K562 (cell line): ENCODE results near the gene CD99L2. TPM values are rescaled to one million over a fixed set of nuclear protein-coding genes. Genes with fewer than 3 reads are reported as not detected.

Experiments used
- ATAC-seq: fragments of 200-7000 bp; cut with Tn5 transposase; 3 replicates; pipeline ENCODE4 v1.9.1; 2020; ENCODE audit warnings: moderate library complexity
- BruUV-seq: library from RNA; stranded (reverse); fragments of 400-500 nt; replicated peaks from 2 replicates; lab custom pipeline; 2021; lab: Mats Ljungman, UMichigan
- CTCF ChIA-PET: fragments of 300-600 bp; formaldehyde crosslinking; extraction: SDS; loops from one replicate; lab custom pipeline; 2021; ENCODE audit warnings: low intra/inter-chr PET ratio; lab: Yijun Ruan, JAX
- POLR2A ChIA-PET: fragments of 300-600, 350-650 bp; sonication (Branson Sonifier 250); formaldehyde crosslinking; extraction: SDS; loops from one replicate; lab custom pipeline; 2021; ENCODE audit warnings: antibody characterized with exemption, inconsistent platforms; lab: Yijun Ruan, JAX
- DNase-seq, 4 experiments: peaks; one replicate each; pipeline versions ENCODE4 v3.0.0 to v3.0.0-alpha.2; 2011 to 2018; ENCODE audit warnings: low spot score in 3 of 4, mixed read lengths in 3 of 4; ENCODE audit errors: extremely low read depth in 1 of 4
- FAIRE-seq: peaks from 2 replicates; lab custom pipeline; 2011; peaks lifted over from hg19 to GRCh38; lab: Jason Lieb, UNC
- H2AFZ ChIP-seq: 2 replicates; pipeline ENCODE4 v1.6.0; 2011; ENCODE audit warnings: low read depth, low read length, control low read depth, inconsistent platforms
- H3K27ac ChIP-seq: fragments of 200-600 bp; 3 replicates; pipeline ENCODE4 v1.8.0; 2011; ENCODE audit warnings: low read depth, mild to moderate bottlenecking, control low read depth, inconsistent platforms, low read length, moderate library complexity, mixed read lengths; ENCODE audit errors: extremely low read depth
- H3K27me3 ChIP-seq, 2 experiments: fragments of 300-600 bp in 1 of 2; 2 replicates in 1 of 2; 3 replicates in 1 of 2; pipeline versions ENCODE4 v1.6.0 to v1.8.0; 2011; ENCODE audit warnings: inconsistent platforms in 2 of 2, low read length in 2 of 2, mild to moderate bottlenecking in 1 of 2, mixed read lengths in 1 of 2, moderate library complexity in 1 of 2; ENCODE audit not compliant: control insufficient read depth in 2 of 2, insufficient read depth in 2 of 2
- H3K36me3 ChIP-seq: fragments of 300-600 bp; 3 replicates; pipeline ENCODE4 v1.8.0; 2011; ENCODE audit warnings: mild to moderate bottlenecking, low read length, inconsistent platforms; ENCODE audit not compliant: control insufficient read depth, insufficient read depth
- H3K4me1 ChIP-seq, 2 experiments: fragments of 200-600 bp in 1 of 2; replicated peaks in 1 of 2; 2 replicates in 1 of 2; 3 replicates in 1 of 2; pipeline versions ENCODE4 v1.5.1 to v1.8.0; 2011; ENCODE audit warnings: inconsistent platforms in 2 of 2, low read length in 2 of 2, mild to moderate bottlenecking in 1 of 2, mixed read lengths in 1 of 2, moderate library complexity in 1 of 2; ENCODE audit not compliant: control insufficient read depth in 2 of 2, insufficient read depth in 2 of 2
- H3K4me2 ChIP-seq: 2 replicates; pipeline ENCODE4 v1.6.1; 2011; ENCODE audit warnings: low read length, control low read depth, inconsistent platforms, mixed read lengths; ENCODE audit not compliant: insufficient read depth
- H3K4me3 ChIP-seq: fragments of 200-600 bp; sonication (generic), shearing (Covaris generic); 2 replicates; pipeline ENCODE4 v1.5.1; 2016; ENCODE audit warnings: control low read depth, inconsistent platforms
- H3K79me2 ChIP-seq: fragments of 200-600 bp; 3 replicates; pipeline ENCODE4 v1.8.0; 2011; ENCODE audit warnings: low read length, inconsistent platforms; ENCODE audit not compliant: control insufficient read depth, insufficient read depth
- H3K9ac ChIP-seq, 2 experiments: 2 replicates each; pipeline versions ENCODE4 v1.6.0 to v1.6.1; 2011; ENCODE audit warnings: low read depth in 2 of 2, low read length in 2 of 2, control low read depth in 1 of 2, inconsistent platforms in 1 of 2, mild to moderate bottlenecking in 1 of 2, mixed read lengths in 1 of 2; ENCODE audit not compliant: insufficient read depth in 1 of 2
- H3K9me1 ChIP-seq: one replicate; pipeline ENCODE4 v1.6.0; 2011; ENCODE audit warnings: inconsistent platforms, mild to moderate bottlenecking, low read length, moderate library complexity; ENCODE audit not compliant: control insufficient read depth, insufficient read depth
- H3K9me3 ChIP-seq: replicated peaks from 2 replicates; pipeline ENCODE4 v1.5.1; 2011; ENCODE audit warnings: low read depth, low read length, inconsistent platforms; ENCODE audit not compliant: control insufficient read depth, insufficient read depth
- H4K20me1 ChIP-seq: replicated peaks from 2 replicates; pipeline ENCODE4 v1.6.1; 2011; ENCODE audit warnings: low read length, inconsistent platforms, mixed read lengths; ENCODE audit not compliant: control insufficient read depth, insufficient read depth
- ELF1 ChIP-seq: fragments of 200-800 bp; sonication (Bioruptor generic); IDR thresholded peaks from 2 replicates; pipeline ENCODE4 v1.6.1; 2016; ENCODE audit warnings: missing genetic modification characterization, missing compliant biosample characterization
- FOXA3 ChIP-seq, 2 experiments: fragments of 450-650 bp in 1 of 2; sonication (generic) in 1 of 2; formaldehyde crosslinking; IDR thresholded peaks in 1 of 2; conservative IDR thresholded peaks in 1 of 2; 2 replicates each; pipeline versions ENCODE4 v1.4.0 to v1.8.0; 2020 to 2022; ENCODE audit warnings: mild to moderate bottlenecking in 2 of 2, missing genetic modification reagents in 1 of 2
- HNRNPH1 ChIP-seq: fragments of 200-400 bp; formaldehyde crosslinking; optimal IDR thresholded peaks from 2 replicates; pipeline ENCODE3; 2017; ENCODE audit warnings: low read depth, mild to moderate bottlenecking, low read length, moderate library complexity
- MTF1 ChIP-seq: fragments of 250-450 bp; sonication (Bioruptor Pico); IDR thresholded peaks from 2 replicates; pipeline ENCODE4 v1.9.0; 2021; ENCODE audit warnings: moderate library complexity, mild to moderate bottlenecking, inconsistent platforms, borderline replicate concordance
- POLR2AphosphoS2 ChIP-seq: IDR thresholded peaks from 2 replicates; pipeline ENCODE4 v1.6.1; 2012; ENCODE audit warnings: low read length, improper control_type of control experiment
- POLR2G ChIP-seq: fragments of 200-400 bp; formaldehyde crosslinking; IDR thresholded peaks from 2 replicates; pipeline ENCODE4 v1.6.1; 2017; ENCODE audit warnings: low read depth, mild to moderate bottlenecking, antibody characterized with exemption, low read length, moderate library complexity
- RBBP5 ChIP-seq: fragments of 200-600 bp; sonication (generic); IDR thresholded peaks from 2 replicates; pipeline ENCODE4 v1.6.1; 2012; ENCODE audit warnings: borderline replicate concordance, mild to moderate bottlenecking, low read length, control low read depth, inconsistent platforms; ENCODE audit not compliant: insufficient read depth, poor library complexity, severe bottlenecking
- ZC3H11A ChIP-seq: IDR thresholded peaks from 2 replicates; pipeline ENCODE4 v1.6.1; 2012; ENCODE audit warnings: low read depth, low read length, improper control_type of control experiment
- ZNF212 ChIP-seq: fragments of 450-650 bp; formaldehyde crosslinking; IDR thresholded peaks from 2 replicates; pipeline ENCODE4 v1.4.0; 2020; ENCODE audit warnings: mild to moderate bottlenecking
- ZNF316 ChIP-seq: fragments of 450-650 bp; IDR thresholded peaks from 2 replicates; pipeline ENCODE4 v1.6.1; 2016
- WGBS: fragments of 100-300 bp; shearing (Covaris generic); methylation state at CpG from one replicate; pipeline ENCODE4 v1.1.6; 2016; ENCODE audit warnings: low coverage, mixed read lengths; ENCODE audit not compliant: insufficient coverage; ENCODE audit errors: missing lambda C conversion rate; 5-methylcytosine and 5-hydroxymethylcytosine counted together
- in situ Hi-C: fragments of 300-500 bp; cut with MboI; formaldehyde crosslinking; loops from 4 replicates; pipeline ENCODE4 v1.15.0; 2018; ENCODE audit warnings: inconsistent platforms, mixed read lengths
- intact Hi-C: fragments of 100-400 bp; cut with micrococcal nuclease; formaldehyde crosslinking; loops from 2 replicates; pipeline ENCODE4 v1.14.2; 2022
- polyA plus RNA-seq, 8 experiments: library from polyadenylated mRNA; depleted of rRNA in 4 of 8; stranded (reverse) in 5 of 8; unstranded in 3 of 8; fragments of >200 nt; fragmentation: Nextera tagmentation in 2 of 8; fragmentation: Illumina TruSeq in 1 of 8; extraction: Ambion mirVana in 2 of 8; extraction: Trizol in 1 of 8; gene quantifications; 2 replicates each; pipeline versions ENCODE4 v1.2.1 to v1.2.3, GENCODE V29; 2011 to 2014; ENCODE audit warnings: inconsistent platforms in 1 of 8, missing spikeins in 1 of 8
- total RNA-seq, 7 experiments: library from RNA; depleted of rRNA in 6 of 7; stranded (reverse); fragments of >200 nt in 6 of 7; fragmentation: Illumina TruSeq in 2 of 7; extraction: Trizol in 2 of 7; gene quantifications; 2 replicates each; pipeline versions ENCODE4 v1.2.1 to v1.2.3, GENCODE V29; 2011 to 2021; ENCODE audit warnings: low replicate concordance in 1 of 7
- TF ChIP-seq, protein P1 (sequence below): fragments of 250-450 bp; sonication (Bioruptor Pico); IDR thresholded peaks from 2 replicates; pipeline ENCODE4 v1.4.0; 2020

CD99L2 gene
- total and polyA plus RNA-seq, 9 of the 15 experiments (the other 6 are each of a cell fraction or from before 2014, with no cell fraction given): 0.76 to 19.0 (median 11.9) TPM

DNA sequence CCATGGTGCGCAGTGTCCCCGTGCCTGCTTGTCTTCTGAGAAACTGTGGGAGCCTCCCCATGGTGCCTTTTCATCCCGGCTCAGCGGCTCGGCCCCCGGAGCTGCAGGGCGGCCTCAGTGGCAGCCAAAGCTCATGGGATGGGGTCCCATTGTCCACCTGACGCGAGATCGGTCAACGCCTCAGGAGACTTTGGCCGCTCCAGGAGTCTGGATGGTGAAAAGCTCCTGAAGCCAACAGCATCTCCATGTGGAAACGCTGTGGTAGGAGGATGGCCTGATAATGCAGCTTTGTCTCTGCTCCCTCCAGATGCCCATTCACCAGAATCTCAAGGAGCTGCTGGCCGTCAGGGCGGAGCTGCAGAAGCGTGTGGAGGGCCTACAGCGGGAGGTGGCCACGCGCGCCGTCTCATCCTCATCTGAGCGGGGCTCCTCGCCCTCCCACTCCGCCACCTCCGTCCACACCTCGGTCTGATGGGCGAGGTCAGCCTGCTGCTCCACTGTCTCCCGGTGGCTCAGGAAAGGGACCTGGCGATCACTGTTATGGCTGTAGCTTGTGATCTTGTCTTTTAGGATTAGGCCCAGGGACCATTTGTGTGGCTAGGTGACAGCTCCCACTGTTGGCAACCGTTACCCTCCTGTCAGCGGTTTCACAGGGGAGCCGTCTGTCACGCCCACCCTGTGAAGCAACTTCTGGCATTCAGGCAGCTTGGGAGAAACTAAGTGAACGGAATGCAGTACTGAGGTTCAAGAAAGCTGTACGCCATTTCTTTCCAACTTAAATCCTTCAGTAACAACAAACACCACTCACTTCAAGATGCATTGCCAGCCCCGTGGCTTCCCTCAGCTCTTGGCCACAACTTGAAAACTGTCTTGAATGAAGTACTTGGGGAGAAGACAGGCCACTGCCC lies 136.0 kb downstream of the CD99L2 start:
- no peak overlapping the region; a peak in 1 of 4 replicates for H3K9ac ChIP-seq
- in situ Hi-C loops: loop anchor here (25.0 kb wide), 1 partner anchor 925 kb away; the partner anchor contains the start of gene PRRG3
- H3K4me1 ChIP-seq: peaks cover 11 to 14% of the 10 kb centered on the region in 2 experiments; a peak in 4 of 5 replicates
- no peaks in the 10 kb centered on the region for H3K27me3 ChIP-seq
- no peak for TF ChIP-seq HNRNPH1
- 0 out of 2 replicates have a peak, but pooled peaks have one; percentile 20 for TF ChIP-seq POLR2G
- TF ChIP-seq ZNF212: no peak
- TF ChIP-seq, all 486 proteins: peak for 1
- Histone ChIP-seq H3K27ac (no peak overlapping the region), H3K4me2 (no peak overlapping the region), H4K20me1 (no peaks in the 10 kb centered on the region), H3K4me3 (no peak overlapping the region), H3K9me1 (no peaks in the 10 kb centered on the region), H2AFZ (no peak overlapping the region), H3K9me3 (no peaks in the 10 kb centered on the region), H3K36me3 (peaks cover 10% of the 10 kb centered on the region; the same call in 2 of the 3 replicates), H3K79me2 (no peaks in the 10 kb centered on the region)
- CTCF ChIA-PET: no interaction called here
- WGBS: 80% methylated on average over 11 of the region's 36 CpGs
- no peak for DNase-seq
- no TSS peak for BruUV-seq
- no peak for ATAC-seq
- no peak for FAIRE-seq
- intact Hi-C loops: no loop called here
- POLR2A ChIA-PET: interaction anchor here (0.8 to 0.9 kb wide), 2 partner anchors 12 kb away, joined by 3 to 4 read pairs; no protein-coding TSS in a partner anchor

DNA sequence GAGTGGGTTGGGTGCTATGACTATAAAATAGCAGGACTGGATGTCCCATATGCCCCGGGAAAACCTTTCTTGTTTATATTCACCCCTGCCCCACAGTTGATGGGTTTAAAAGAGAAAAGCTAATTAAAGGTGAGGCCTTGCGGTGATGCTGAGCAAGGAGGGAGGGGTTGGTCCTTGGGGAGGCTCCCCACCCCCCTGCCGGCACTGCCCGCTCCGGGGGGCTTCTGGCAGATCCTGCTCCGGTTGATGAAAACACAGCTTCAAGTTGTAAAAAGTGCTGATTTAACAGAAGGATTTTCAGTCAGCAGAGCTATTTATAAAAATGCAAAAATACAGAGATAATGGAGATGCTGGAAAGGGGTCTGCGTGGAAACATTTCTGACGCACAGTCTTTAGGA lies 136.7 kb downstream of the CD99L2 start:
- POLR2A ChIA-PET: interaction anchor here (0.9 kb wide), 1 partner anchor 12 kb away, joined by 4 read pairs; no protein-coding TSS in a partner anchor
- no peak for TF ChIP-seq POLR2AphosphoS2
- no peak for TF ChIP-seq FOXA3 (CRISPR knock-in tag; conservative IDR thresholded peaks at IDR 0.05 in 1 of 2, IDR thresholded peaks at IDR 0.05 in 1 of 2)
- TF ChIP-seq RBBP5: no peak
- TF ChIP-seq, protein P1, sequence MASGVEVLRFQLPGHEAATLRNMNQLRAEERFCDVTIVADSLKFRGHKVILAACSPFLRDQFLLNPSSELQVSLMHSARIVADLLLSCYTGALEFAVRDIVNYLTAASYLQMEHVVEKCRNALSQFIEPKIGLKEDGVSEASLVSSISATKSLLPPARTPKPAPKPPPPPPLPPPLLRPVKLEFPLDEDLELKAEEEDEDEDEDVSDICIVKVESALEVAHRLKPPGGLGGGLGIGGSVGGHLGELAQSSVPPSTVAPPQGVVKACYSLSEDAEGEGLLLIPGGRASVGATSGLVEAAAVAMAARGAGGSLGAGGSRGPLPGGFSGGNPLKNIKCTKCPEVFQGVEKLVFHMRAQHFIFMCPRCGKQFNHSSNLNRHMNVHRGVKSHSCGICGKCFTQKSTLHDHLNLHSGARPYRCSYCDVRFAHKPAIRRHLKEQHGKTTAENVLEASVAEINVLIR: no peak
- TF ChIP-seq ZNF316: no peak
- TF ChIP-seq ELF1: no peak
- no peak for TF ChIP-seq ZC3H11A
- TF ChIP-seq MTF1: no peak

More for the DNA sequence above, 136.7 kb downstream of the CD99L2 start:
- FAIRE-seq (no peak), DNase-seq (no peak), ATAC-seq (no peak)
- Histone ChIP-seq H3K79me2 (no peaks in the 10 kb centered on the region), H3K4me1 (peaks cover 5 to 8% of the 10 kb centered on the region in 2 experiments; a peak in 4 of 5 replicates), H3K9ac (no peak overlapping the region), H3K27me3 (no peaks in the 10 kb centered on the region), H3K4me3 (no peak overlapping the region), H3K36me3 (peaks cover 10% of the 10 kb centered on the region; the same call in 2 of the 3 replicates), H4K20me1 (no peaks in the 10 kb centered on the region), H2AFZ (no peak overlapping the region), H3K27ac (no peak overlapping the region), H3K9me1 (no peaks in the 10 kb centered on the region), H3K9me3 (no peaks in the 10 kb centered on the region), H3K4me2 (no peak overlapping the region)
- no TSS peak for BruUV-seq
- CTCF ChIA-PET: no interaction called here
- intact Hi-C loops (no loop called here), in situ Hi-C loops (loop anchor here (25.0 kb wide), 1 partner anchor 925 kb away; the partner anchor contains the start of gene PRRG3)
- 94% methylated on average over 7 of the region's 8 CpGs for WGBS
